Dedifferentiated amniotic fluid mesenchymal stem cell (primary cell): ENCODE measurements around the gene ILKAP.

Source experiments
- DNase-seq: peaks from one replicate; pipeline ENCODE4 v3.0.0-alpha.2; 2016; ENCODE audit errors: extremely low spot score

ILKAP gene

DNA sequence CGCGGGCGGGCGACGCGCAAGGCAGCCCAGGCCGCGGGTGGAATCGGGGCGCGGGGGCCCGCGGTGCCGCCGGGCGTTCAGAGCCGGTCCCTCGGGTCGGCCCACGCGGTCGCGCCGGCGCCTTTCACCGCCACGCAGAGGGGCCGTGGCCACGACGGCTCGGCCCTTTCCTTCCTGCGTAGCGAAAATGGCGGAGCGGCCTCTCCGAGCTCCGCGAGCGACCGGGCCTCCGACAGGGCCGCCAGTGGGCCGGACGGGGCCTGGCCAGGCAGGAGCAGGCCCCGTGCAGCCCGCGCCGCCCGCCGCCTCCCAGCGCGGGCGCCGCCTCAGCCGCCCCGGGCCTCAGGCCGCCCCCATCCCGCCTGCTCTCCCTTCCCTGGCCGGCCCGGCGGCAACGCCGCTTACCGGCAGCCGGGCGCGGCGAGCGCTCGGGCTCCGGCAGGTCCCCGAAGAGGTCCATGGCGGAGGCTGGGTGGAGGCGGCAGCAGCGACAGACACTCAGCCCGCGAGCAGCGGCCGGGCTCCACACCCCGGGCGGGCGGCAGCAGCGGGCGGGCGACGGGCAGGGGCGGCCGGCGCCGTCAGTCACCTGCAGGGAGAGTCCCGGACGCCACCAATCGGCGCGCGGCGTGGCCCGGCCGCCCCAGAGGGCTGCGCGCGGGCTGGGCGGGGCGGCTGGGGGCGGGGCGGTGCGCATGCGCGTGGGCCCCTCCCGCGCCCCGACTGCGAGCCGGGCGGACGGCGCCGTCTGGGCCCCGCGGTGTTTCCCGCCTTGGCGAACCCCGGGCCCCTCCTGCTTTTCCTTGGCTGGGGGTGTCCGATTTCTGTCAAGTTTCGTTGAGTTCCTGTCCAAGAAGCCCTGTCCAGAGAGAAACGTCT is at the start of gene ILKAP:
ILKAP (minus strand) TSS at position 602 of the 879 bp plus-strand sequence; CDS start at position 460, 142 bp downstream.
- peak; percentile 61 for DNase-seq

GRCh38 chr2:238252766-238253630 is 49.5 kb upstream of the ILKAP start:
- no peak for DNase-seq

GRCh38 chr2:238251986-238252385 is 48.5 kb upstream of the ILKAP start:
- no peak for DNase-seq

GRCh38 chr2:238251331-238251730 is 47.8 kb upstream of the ILKAP start:
- no peak for DNase-seq

GRCh38 chr2:238250896-238251295 is 47.4 kb upstream of the ILKAP start:
- no peak for DNase-seq

GRCh38 chr2:238247841-238248453 is 44.5 kb upstream of the ILKAP start:
- DNase-seq: no peak

DNA sequence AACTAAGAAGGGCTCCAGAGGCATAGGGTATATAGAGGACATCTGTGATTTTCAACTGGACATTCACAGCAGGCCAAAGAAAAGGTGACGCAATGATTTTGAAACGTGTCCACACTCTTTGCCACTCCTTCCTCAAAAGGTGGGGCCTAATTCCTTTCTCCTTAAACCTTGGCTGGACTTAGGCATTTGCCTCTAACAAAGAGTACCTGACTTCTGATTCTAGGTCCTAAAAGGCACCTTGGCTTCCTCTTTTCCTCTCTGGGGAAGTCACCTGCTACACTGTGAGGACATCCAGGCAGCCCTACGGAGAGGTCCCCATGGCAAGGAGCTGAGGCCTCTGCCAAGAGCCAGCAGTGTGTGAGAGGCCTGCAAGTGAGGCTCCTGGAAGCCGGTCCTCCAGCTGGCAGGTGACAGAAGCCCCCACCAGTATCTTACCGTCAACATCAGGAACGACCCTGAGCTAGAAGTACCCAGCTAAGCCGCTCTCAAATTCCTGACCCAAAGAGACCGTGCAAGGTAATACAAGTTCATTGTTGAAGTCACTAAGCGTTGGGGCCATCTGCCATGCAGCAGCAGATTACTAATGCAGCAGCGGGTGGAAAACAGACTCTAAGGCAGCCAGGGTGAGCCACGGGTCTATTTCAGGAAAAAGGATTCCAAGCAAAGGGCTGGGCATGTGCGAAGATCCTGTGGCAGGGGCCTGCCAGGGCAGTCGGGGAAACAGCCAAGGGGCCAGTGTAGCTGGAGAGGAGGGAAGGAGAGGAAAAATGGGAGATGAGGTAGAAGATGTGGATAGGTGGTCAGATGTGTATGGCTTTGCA is 43.7 kb upstream of the ILKAP start:
- DNase-seq: no peak

- no peak for DNase-seq
These were observed 40.7 kb upstream of the ILKAP start for GRCh38 chr2:238244151-238244550.

DNA sequence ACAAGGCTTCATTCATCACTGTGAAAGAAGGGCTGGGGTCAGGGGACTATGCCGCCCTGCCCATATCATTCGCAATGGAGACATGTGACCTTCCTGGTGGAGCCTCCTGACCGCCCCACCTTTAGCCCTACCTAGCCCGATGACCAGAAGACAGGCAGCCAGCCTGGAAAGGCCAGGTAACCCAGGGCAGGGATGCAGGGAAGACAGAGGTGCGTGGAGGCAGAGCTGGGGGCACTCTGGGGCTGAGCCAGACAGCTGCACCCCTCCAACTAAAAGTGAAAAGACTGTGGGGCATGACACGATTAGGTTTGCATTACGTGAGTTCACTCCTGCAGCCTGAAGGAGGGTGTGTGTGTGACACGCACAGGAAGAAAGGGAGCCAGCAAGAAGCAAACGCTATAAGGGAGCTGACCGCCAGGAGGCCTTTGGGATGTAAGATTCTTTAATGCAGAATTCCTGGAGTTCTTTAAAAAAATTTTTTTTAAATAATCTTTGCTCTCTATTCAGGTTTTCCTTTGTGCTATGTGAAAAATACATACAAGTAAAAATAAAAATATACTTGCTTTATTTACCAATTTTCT is 40.1 kb upstream of the ILKAP start:
- DNase-seq: no peak

DNA sequence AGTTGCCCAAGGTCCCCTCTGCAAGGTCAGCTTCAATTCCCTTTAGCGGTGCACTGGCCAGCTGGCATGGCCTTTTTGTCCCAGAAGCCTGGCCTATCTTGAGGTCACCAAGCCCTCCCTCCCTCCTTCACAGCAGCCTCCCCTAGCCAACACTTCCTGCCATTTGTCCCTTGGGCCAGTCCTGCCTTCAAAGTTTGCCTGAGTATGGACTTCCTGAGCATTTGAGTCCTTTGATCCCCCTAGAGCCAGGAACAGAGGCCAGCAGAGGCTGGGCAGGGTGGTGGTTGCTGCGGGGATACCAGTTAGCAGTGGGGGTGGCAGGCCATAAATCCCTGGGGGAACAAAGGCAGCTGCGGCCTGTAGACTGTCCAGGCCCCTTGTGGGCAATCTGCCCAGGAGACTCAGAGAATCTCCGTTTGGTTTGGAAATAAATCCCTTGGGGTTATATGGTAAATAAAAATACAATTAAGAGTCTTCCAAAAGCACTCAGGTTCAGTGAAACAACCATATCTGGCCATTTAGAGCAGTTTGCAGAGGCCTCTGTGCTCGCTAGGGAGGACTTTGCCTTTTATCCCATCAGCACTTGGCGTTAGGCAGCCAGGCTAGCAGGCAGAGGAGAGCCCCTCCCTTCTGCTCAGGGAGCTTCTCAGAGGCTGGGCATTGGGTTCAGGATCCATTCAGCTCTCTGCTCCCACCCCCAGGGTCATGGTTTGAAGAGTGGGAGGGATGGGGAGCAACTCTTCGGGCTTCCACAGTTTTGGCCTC is 39.4 kb upstream of the ILKAP start:
- DNase-seq: no peak

DNA sequence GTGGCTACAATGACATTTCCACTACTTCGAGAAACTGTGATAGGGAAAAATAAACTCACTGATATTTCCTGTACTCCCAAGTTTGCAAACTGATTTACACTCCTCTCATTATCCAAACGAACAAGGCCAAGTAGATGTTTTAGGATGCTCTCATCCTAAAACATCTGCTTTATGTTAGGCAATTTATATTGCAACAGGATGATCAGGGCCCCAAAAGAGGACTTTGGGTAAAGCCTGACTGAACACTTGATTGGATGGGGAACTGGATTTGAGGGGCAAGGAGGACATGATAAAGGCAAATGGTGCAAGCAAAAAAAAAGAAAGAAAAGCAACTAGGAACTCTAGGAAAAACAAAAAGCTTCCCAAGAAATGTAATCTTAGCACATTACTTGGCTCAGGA is 38.5 kb upstream of the ILKAP start:
- no peak for DNase-seq

GRCh38 chr2:238240757-238241711 is 37.5 kb upstream of the ILKAP start:
- no peak for DNase-seq

GRCh38 chr2:238239863-238240756 is 36.6 kb upstream of the ILKAP start, which contains the start of gene HES6:
Gene HES6 (minus strand): TSS chr2:238240038. CDS start chr2:238239905, 133 bp downstream.
- peak; percentile 74 for DNase-seq

DNA sequence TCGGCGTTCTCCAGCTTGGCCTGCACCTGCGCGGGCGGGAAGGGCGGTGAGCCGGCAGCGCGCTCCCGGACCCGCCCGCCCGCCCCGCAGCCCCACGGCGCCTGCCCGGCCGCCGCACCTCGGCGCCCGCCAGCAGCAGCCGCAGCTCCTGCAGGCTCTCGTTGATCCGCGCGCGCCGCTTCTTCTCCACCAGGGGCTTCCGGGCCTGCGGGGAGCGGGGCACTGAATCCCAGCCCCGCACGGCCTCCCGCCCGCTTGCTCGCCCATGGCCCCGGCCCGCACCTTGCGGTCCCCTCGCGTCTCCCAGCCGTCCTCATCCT is 36.0 kb upstream of the ILKAP start:
- DNase-seq: no peak

DNA sequence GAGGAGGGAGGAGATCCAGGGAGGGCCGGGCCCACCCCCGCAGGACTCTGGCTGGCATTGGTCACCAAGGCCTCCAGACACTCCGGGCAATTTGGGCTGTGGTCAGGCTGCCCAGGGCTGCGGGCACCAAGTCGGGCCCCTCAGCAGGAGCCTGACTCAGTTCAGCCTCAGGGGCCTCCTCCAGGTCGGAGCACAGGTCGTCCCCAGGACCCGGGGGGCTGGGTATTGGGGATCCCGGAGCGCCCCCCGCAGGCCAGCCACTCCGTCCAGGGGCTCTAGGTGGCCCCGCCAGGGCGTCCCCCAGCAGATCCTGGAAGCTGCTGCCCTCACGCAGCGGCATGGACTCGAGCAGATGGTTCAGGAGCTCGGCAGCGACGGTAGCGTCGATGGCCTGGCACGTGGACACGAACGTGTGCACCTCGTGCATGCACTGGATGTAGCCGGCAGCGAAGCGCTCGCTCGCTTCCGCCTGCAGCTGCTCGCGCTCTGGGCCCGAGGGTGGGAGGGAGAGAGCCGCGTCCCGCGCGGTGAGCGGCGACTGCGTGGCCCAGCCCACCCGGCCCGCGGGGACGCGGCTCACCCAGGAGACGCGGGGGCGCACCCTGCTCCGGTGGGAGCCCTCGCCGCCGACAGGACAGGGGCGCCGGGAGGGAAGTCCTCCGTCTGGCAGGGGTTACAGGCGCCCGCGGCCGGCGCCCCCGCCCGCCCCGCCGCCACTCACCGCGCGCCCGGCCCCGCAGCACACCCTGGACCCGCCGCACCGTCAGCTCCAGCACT is 35.5 kb upstream of the ILKAP start:
- DNase-seq: no peak

DNA sequence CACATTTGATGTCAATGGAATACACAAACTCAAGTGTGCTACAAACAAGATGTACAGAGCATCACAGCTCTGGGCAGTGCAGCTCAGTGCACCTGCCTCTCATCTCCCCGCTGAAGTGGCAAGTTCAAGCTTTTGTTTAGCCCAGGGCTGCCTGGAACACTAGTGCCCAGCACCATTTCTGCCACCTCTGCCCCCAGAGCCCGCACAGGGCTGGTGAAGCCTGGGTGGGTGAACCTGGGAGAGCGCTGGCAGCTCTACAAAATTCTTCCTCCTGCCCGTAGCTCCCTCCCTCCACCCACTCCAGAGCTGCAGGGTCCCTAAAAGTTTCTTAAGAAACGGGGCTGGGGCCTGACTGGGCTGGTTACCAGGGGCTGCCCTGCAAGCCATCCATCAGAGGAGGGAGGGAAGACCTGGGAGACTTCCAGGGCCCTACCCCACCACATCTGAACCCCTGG is 34.8 kb upstream of the ILKAP start:
- no peak for DNase-seq

DNA sequence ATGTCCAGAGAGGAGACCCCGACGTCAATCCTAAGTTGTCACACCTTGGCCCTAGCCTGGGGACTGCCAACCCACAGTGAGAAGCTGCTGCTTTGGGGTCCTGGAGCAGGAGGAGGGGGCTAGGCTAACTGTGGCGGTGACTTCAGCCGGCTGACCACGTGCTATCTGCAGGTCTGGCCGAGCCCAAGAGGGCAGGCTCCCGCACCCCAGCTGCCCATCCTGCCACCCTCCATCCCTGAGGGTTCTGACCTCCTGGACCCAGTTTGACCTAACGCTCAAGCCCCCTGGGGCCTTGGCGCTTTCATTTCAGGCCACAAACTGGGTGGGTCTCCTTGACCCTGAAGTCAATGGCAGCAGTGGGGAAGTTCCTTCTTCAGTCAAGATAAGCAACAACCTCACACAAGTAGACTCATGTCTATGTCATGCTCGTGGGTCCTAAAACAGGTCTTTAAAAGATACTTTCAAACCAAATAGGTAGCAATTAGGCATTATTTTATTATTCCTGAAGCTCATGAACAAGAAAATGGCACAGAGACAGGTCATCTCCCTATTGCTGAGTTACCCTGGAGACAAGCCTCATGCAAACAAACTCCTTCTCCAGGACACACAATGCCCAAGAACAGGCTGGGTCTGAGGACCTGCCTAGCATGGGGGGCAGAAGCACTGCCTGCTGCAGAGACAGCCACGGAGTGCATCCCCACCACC is 34.1 kb upstream of the ILKAP start:
- no peak for DNase-seq
